Liver (tissue), 3 donors: ENCODE data around the gene SLC2A9.

Source experiments
- CTCF ChIP-seq: fragments of 150-350 bp; IDR thresholded peaks from 2 replicates; pipeline ENCODE4 v1.5.1; 2017; ENCODE audit warnings: improper control_type of control experiment, low read depth, low read length; ENCODE audit not compliant: missing input control
- EGR1 ChIP-seq, 2 donors: IDR thresholded peaks; 2 replicates each; pipeline ENCODE4 v1.6.1; 2016 to 2018; ENCODE audit warnings: antibody characterized with exemption in 2 of 2, low read depth in 2 of 2
- FOXA1 ChIP-seq: IDR thresholded peaks from 2 replicates; pipeline ENCODE4 v1.6.1; 2016; ENCODE audit warnings: antibody characterized with exemption
- RAD21 ChIP-seq, 2 donors: IDR thresholded peaks; 2 replicates each; pipeline ENCODE4 v1.6.1; 2016; ENCODE audit warnings: antibody characterized with exemption in 2 of 2, mild to moderate bottlenecking in 2 of 2
- REST ChIP-seq: IDR thresholded peaks from 2 replicates; pipeline ENCODE4 v1.6.1; 2016; ENCODE audit warnings: antibody characterized with exemption, mild to moderate bottlenecking
- RXRA ChIP-seq, 2 donors: IDR thresholded peaks; 2 replicates each; pipeline ENCODE4 v1.6.1; 2017 to 2018; ENCODE audit warnings: antibody characterized with exemption in 2 of 2, mild to moderate bottlenecking in 1 of 2
- TAF1 ChIP-seq: conservative IDR thresholded peaks from 2 replicates; pipeline ENCODE4 v1.6.1; 2016; ENCODE audit warnings: antibody characterized with exemption, mild to moderate bottlenecking
- TF ChIP-seq, protein P1 (sequence below): IDR thresholded peaks from 2 replicates; pipeline ENCODE4 v1.6.1; 2016; ENCODE audit warnings: antibody characterized with exemption
- donor health status: healthy.
- donor health status: healthy.

- no peak for TF ChIP-seq CTCF
- no peak for TF ChIP-seq FOXA1
- TF ChIP-seq RAD21 (IDR thresholded peaks at IDR 0.05) = no peak
- no peak for TF ChIP-seq REST
- TF ChIP-seq TAF1 = no peak
- no peak for TF ChIP-seq RXRA (IDR thresholded peaks at IDR 0.05)
- TF ChIP-seq EGR1 (IDR thresholded peaks at IDR 0.05; ENCODE audit: low read depth in 2 of 2) = no peak
- TF ChIP-seq, protein P1, sequence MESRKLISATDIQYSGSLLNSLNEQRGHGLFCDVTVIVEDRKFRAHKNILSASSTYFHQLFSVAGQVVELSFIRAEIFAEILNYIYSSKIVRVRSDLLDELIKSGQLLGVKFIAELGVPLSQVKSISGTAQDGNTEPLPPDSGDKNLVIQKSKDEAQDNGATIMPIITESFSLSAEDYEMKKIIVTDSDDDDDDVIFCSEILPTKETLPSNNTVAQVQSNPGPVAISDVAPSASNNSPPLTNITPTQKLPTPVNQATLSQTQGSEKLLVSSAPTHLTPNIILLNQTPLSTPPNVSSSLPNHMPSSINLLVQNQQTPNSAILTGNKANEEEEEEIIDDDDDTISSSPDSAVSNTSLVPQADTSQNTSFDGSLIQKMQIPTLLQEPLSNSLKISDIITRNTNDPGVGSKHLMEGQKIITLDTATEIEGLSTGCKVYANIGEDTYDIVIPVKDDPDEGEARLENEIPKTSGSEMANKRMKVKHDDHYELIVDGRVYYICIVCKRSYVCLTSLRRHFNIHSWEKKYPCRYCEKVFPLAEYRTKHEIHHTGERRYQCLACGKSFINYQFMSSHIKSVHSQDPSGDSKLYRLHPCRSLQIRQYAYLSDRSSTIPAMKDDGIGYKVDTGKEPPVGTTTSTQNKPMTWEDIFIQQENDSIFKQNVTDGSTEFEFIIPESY = no peak
Observed at GRCh38 chr4:10020106-10020505, 1.2 kb downstream of the SLC2A9 start.
